SU-DHL-6 (cell line): Measurements from ENCODE around the gene FMN1.

ENCODE experiments used
- EZH2phosphoT487 ChIP-seq: fragments of 200-600 bp; sonication (generic), shearing (Covaris generic); conservative IDR thresholded peaks from 2 replicates; pipeline ENCODE4 v1.6.1; 2018; ENCODE audit warnings: mild to moderate bottlenecking, antibody characterized with exemption, low read length, moderate library complexity, mixed read lengths
- TF ChIP-seq, protein P1 (sequence below): fragments of 200-600 bp; sonication (generic); IDR thresholded peaks from one replicate; pipeline ENCODE4 v1.5.1; 2017; ENCODE audit warnings: antibody characterized with exemption, mild to moderate bottlenecking, low read length, moderate library complexity; ENCODE audit not compliant: insufficient read depth, poor library complexity, severe bottlenecking

DNA sequence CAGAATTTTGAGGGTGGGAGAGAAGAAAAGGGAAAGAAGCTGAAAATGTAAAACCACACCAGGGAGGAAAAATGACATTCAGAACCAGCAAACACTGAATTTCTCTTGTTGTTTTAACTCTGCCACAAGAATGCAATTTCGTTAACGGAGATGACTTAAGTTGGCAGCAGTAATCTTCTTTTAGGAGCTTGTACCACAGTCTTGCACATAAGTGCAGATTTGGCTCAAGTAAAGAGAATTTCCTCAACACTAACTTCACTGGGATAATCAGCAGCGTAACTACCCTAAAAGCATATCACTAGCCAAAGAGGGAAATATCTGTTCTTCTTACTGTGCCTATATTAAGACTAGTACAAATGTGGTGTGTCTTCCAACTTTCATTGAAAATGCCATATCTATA, 461.2 kb downstream of the FMN1 start:
- TF ChIP-seq, protein P1, sequence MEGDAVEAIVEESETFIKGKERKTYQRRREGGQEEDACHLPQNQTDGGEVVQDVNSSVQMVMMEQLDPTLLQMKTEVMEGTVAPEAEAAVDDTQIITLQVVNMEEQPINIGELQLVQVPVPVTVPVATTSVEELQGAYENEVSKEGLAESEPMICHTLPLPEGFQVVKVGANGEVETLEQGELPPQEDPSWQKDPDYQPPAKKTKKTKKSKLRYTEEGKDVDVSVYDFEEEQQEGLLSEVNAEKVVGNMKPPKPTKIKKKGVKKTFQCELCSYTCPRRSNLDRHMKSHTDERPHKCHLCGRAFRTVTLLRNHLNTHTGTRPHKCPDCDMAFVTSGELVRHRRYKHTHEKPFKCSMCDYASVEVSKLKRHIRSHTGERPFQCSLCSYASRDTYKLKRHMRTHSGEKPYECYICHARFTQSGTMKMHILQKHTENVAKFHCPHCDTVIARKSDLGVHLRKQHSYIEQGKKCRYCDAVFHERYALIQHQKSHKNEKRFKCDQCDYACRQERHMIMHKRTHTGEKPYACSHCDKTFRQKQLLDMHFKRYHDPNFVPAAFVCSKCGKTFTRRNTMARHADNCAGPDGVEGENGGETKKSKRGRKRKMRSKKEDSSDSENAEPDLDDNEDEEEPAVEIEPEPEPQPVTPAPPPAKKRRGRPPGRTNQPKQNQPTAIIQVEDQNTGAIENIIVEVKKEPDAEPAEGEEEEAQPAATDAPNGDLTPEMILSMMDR = no peak
- no peak for TF ChIP-seq EZH2phosphoT487
